Transverse colon (tissue), 4 donors: Measurements from ENCODE around the gene TP53I11. TPM values are rescaled to one million over a fixed set of nuclear protein-coding genes. Genes with fewer than 3 reads are reported as not detected.

ENCODE experiments used
- DNase-seq: peaks from one replicate; pipeline ENCODE4 v3.0.0-alpha.2; 2019
- H3K27ac ChIP-seq, 4 donors: fragments of 200-600 bp; sonication (generic); 2 replicates each; pipeline ENCODE4 v1.5.1; 2016 to 2018; ENCODE audit warnings: inconsistent platforms in 4 of 4
- H3K27me3 ChIP-seq: fragments of 200-600 bp; sonication (generic); 2 replicates; pipeline ENCODE4 v1.5.1; 2017; ENCODE audit warnings: inconsistent platforms
- H3K36me3 ChIP-seq, 4 donors: fragments of 200-600 bp; sonication (generic); 2 replicates each; pipeline ENCODE4 v1.5.1; 2017 to 2019; ENCODE audit warnings: inconsistent platforms in 4 of 4
- H3K4me1 ChIP-seq, 4 donors: fragments of 200-600 bp; sonication (generic); 2 replicates each; pipeline ENCODE4 v1.5.1; 2017 to 2020; ENCODE audit warnings: inconsistent platforms in 4 of 4
- H3K4me3 ChIP-seq, 4 donors: fragments of 200-600 bp; sonication (generic); 1 replicate in 1 of 4; 2 replicates in 3 of 4; pipeline versions ENCODE4 v1.5.1 to v1.6.1; 2017 to 2019; ENCODE audit warnings: inconsistent platforms in 4 of 4
- H3K9me3 ChIP-seq, 2 donors: fragments of 200-600 bp; sonication (generic); 2 replicates each; pipeline ENCODE4 v1.5.1; 2017 to 2019; ENCODE audit warnings: inconsistent platforms in 2 of 2
- CTCF ChIP-seq, 5 experiments: fragments of 200-600 bp in 3 of 5; fragments of 450-650 bp in 2 of 5; sonication (generic) in 3 of 5; IDR thresholded peaks; 1 replicate in 2 of 5; 2 replicates in 3 of 5; pipeline ENCODE4 v1.5.1; 2016 to 2017; ENCODE audit warnings: antibody characterized with exemption in 5 of 5, inconsistent platforms in 3 of 5, mild to moderate bottlenecking in 2 of 5, moderate library complexity in 1 of 5
- EP300 ChIP-seq: sonication (generic); formaldehyde crosslinking; IDR thresholded peaks from one replicate; pipeline ENCODE4 v1.6.1; 2017; ENCODE audit warnings: antibody characterized with exemption, low read depth
- POLR2A ChIP-seq: fragments of 450-650 bp; IDR thresholded peaks from one replicate; pipeline ENCODE4 v1.6.1; 2016; ENCODE audit warnings: antibody characterized with exemption, mild to moderate bottlenecking, moderate library complexity
- POLR2AphosphoS5 ChIP-seq, 3 donors: sonication (generic); formaldehyde crosslinking; IDR thresholded peaks; one replicate each; pipeline ENCODE4 v1.6.1; 2016; ENCODE audit warnings: antibody characterized with exemption in 3 of 3
- WGBS, 2 donors: methylation state at CpG; one replicate each; pipeline ENCODE4 v1.1.5; 2018; ENCODE audit warnings: low coverage in 1 of 2; 5-methylcytosine and 5-hydroxymethylcytosine counted together
- in situ Hi-C, 4 donors: fragments of 200-750 bp; cut with MboI; loops; one replicate each; pipeline versions ENCODE4 v1.15.0 to v1.15.1; 2017; ENCODE audit warnings: low sequenced_read_pairs in 3 of 4, low pct_ligation_motif_present in 1 of 4, low pct_unique_long_range_greater_than_20kb in 1 of 4
- intact Hi-C: fragments of 100-400 bp; cut with DNase I; formaldehyde crosslinking; loops from one replicate; pipeline ENCODE4 v1.15.1; 2023; ENCODE audit warnings: low total_unique reads
- total RNA-seq, 4 donors: library from RNA; depleted of rRNA; stranded (reverse); fragments of >200 nt; gene quantifications; one replicate each; pipeline ENCODE4 v1.1.0, GENCODE V29; 2016

TP53I11 gene
- total RNA-seq, 4 donors from 2014 or later: 41.5 to 90.0 (median 56.4) TPM

- DNase-seq: no peak
- Histone ChIP-seq H3K27me3 (no peaks in the 10 kb centered on the region), H3K36me3 (no peaks in the 10 kb centered on the region), H3K4me3 (no peak overlapping the region), H3K27ac (no peak overlapping the region), H3K4me1 (peaks cover 0 to 4% (median 1%) of the 10 kb centered on the region in 4 donors), H3K9me3 (no peaks in the 10 kb centered on the region)
- intact Hi-C loops: no loop called here
- WGBS, 2 donors: 57 to 58% methylated on average over 3 to 12 of the region's 12 CpGs
- in situ Hi-C loops: no loop called here
- TF ChIP-seq EP300 (no peak), CTCF (IDR thresholded peaks at IDR 0.05) (no peak), POLR2A (no peak), POLR2AphosphoS5 (IDR thresholded peaks at IDR 0.05) (no peak)
Measured at GRCh38 chr11:44969651-44970252, 19.1 kb upstream of the TP53I11 start.

DNA sequence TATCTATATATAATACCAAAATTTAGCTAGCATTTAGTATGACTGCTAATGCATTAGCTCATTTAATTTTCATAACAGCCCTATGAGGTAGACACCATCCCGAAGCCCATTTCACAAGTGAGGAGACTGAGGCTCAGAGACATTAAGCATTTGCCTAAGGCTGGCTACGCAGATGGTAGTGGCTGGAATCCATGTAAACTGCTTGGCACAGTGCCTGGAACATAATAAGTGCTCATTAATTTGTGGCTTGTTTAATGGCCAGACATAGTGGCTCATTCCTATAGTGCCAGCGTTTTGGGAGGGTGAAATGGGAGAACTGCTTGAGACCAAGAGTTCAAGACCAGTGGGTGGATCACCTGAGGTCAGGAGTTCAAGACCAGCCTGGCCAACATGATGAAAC is 17.8 kb upstream of the TP53I11 start:
- WGBS, 2 donors: 74 to 86% methylated on average over 1 to 3 of the region's 3 CpGs
- no peaks in the 10 kb centered on the region for H3K36me3 ChIP-seq
- no peak for TF ChIP-seq CTCF (IDR thresholded peaks at IDR 0.05)
- TF ChIP-seq POLR2A: no peak
- TF ChIP-seq POLR2AphosphoS5 (IDR thresholded peaks at IDR 0.05): no peak
- no peak for TF ChIP-seq EP300
- intact Hi-C loops (no loop called here), in situ Hi-C loops (no loop called here)
- peaks cover 0 to 4% (median 1%) of the 10 kb centered on the region in 4 donors for H3K4me1 ChIP-seq
- no peaks in the 10 kb centered on the region for H3K9me3 ChIP-seq
- H3K27ac ChIP-seq: no peak overlapping the region
- no peak for DNase-seq
- no peaks in the 10 kb centered on the region for H3K27me3 ChIP-seq
- H3K4me3 ChIP-seq: no peak overlapping the region

GRCh38 chr11:44967930-44968496 is 17.3 kb upstream of the TP53I11 start:
- Histone ChIP-seq H3K27ac (no peak overlapping the region), H3K27me3 (no peaks in the 10 kb centered on the region), H3K4me3 (no peak overlapping the region), H3K4me1 (peaks cover 0 to 4% (median 1%) of the 10 kb centered on the region in 4 donors), H3K9me3 (no peaks in the 10 kb centered on the region), H3K36me3 (no peaks in the 10 kb centered on the region)
- no peak for DNase-seq
- no peak for TF ChIP-seq EP300
- no peak for TF ChIP-seq CTCF (IDR thresholded peaks at IDR 0.05)
- no peak for TF ChIP-seq POLR2AphosphoS5 (IDR thresholded peaks at IDR 0.05)
- no peak for TF ChIP-seq POLR2A
- WGBS, 2 donors: 95% methylated on average over 3 of the region's 3 CpGs; no CpG with 5 or more reads in 1 of the 2 donors
- intact Hi-C loops (no loop called here), in situ Hi-C loops (no loop called here)

- intact Hi-C loops: no loop called here
- Histone ChIP-seq H3K36me3 (no peaks in the 10 kb centered on the region), H3K4me3 (no peak overlapping the region), H3K27me3 (no peaks in the 10 kb centered on the region), H3K4me1 (peaks cover 0 to 4% (median 1%) of the 10 kb centered on the region in 4 donors), H3K9me3 (no peaks in the 10 kb centered on the region), H3K27ac (no peak overlapping the region)
- TF ChIP-seq POLR2AphosphoS5 (IDR thresholded peaks at IDR 0.05): no peak
- no peak for TF ChIP-seq CTCF (IDR thresholded peaks at IDR 0.05)
- TF ChIP-seq POLR2A: no peak
- TF ChIP-seq EP300: no peak
- 64 to 80% methylated on average over 3 to 6 of the region's 6 CpGs for WGBS, 2 donors
- DNase-seq: no peak
- in situ Hi-C loops: no loop called here
Measured at GRCh38 chr11:44966694-44967093, 16.0 kb upstream of the TP53I11 start.
